Ovary (tissue), 3 donors: Measurements from ENCODE around the gene IGF1R.

Experiments
- CTCF ChIP-seq, 3 donors: fragments of 450-650 bp in 2 of 3; fragments of 200-600 bp in 1 of 3; IDR thresholded peaks; one replicate each; pipeline versions ENCODE4 v1.5.1 to v1.8.0; 2016 to 2022; ENCODE audit warnings: antibody characterized with exemption in 3 of 3, mild to moderate bottlenecking in 1 of 3
- EP300 ChIP-seq: sonication (generic); formaldehyde crosslinking; IDR thresholded peaks from one replicate; pipeline ENCODE4 v1.6.1; 2017; ENCODE audit warnings: antibody characterized with exemption
- donor health status: DM: no; HTN: no; CAD: no.

- TF ChIP-seq CTCF (IDR thresholded peaks at IDR 0.05) (no peak), EP300 (no peak)
Measured at GRCh38 chr15:98967096-98967495, 318.8 kb downstream of the IGF1R start.
